ENCODE results near the gene KAZALD1. TPM values are rescaled to one million over a fixed set of nuclear protein-coding genes. Genes with fewer than 3 reads are reported as not detected.

The KAZALD1 gene
- total and polyA plus RNA-seq, 8 donors: 0.19 to 1.6 (median 1.0) TPM

- no peak for FAIRE-seq
These were observed 14.8 kb downstream of the KAZALD1 start for GRCh38 chr10:101076630-101077029.

GRCh38 chr10:101079874-101080273 is 18.1 kb downstream of the KAZALD1 start:
- ATAC-seq (no peak), FAIRE-seq (no peak), DNase-seq (no peak)
- WGBS, 2 donors: 78 to 83% methylated on average over 1 of the region's 1 CpG
- Histone ChIP-seq H3K27me3 (no peaks in the 10 kb centered on the region), H3K4me1 (no peaks in the 10 kb centered on the region), H3K4me3 (no peak overlapping the region), H3K27ac (no peak overlapping the region), H3K9me3 (no peaks in the 10 kb centered on the region), H3K36me3 (no peaks in the 10 kb centered on the region)
- intact Hi-C loops (cut with DNase I): no loop called here
- no peak for TF ChIP-seq CTCF (IDR thresholded peaks at IDR 0.05)

More at GRCh38 chr10:101076630-101077029, 14.8 kb downstream of the KAZALD1 start:
- no peaks in the 10 kb centered on the region for H3K9me3 ChIP-seq
- WGBS, 2 donors: 69 to 70% methylated on average over 5 of the region's 5 CpGs
- H3K4me3 ChIP-seq: no peak overlapping the region
- no peaks in the 10 kb centered on the region for H3K4me1 ChIP-seq
- ATAC-seq: no peak
- no peak for TF ChIP-seq CTCF (IDR thresholded peaks at IDR 0.05)
- intact Hi-C loops (cut with DNase I): no loop called here
- H3K36me3 ChIP-seq: no peaks in the 10 kb centered on the region
- no peaks in the 10 kb centered on the region for H3K27me3 ChIP-seq
- DNase-seq: no peak
- no peak overlapping the region for H3K27ac ChIP-seq

GRCh38 chr10:101080933-101081931 is 19.4 kb downstream of the KAZALD1 start:
- TF ChIP-seq CTCF (IDR thresholded peaks at IDR 0.05): no peak
- Histone ChIP-seq H3K9me3 (no peaks in the 10 kb centered on the region), H3K4me1 (no peaks in the 10 kb centered on the region), H3K27ac (no peak overlapping the region), H3K27me3 (no peaks in the 10 kb centered on the region), H3K4me3 (no peak overlapping the region), H3K36me3 (no peaks in the 10 kb centered on the region)
- peak in 1 of 4 donors; percentile 39 for ATAC-seq
- 43 to 49% methylated on average over 5 of the region's 5 CpGs for WGBS, 2 donors
- no peak for FAIRE-seq
- intact Hi-C loops (cut with DNase I): no loop called here
- DNase-seq: no peak

- H3K36me3 ChIP-seq: no peaks in the 10 kb centered on the region
- ATAC-seq: no peak
- FAIRE-seq: no peak
- no peak overlapping the region for H3K27ac ChIP-seq
- H3K9me3 ChIP-seq: no peaks in the 10 kb centered on the region
- intact Hi-C loops (cut with DNase I): no loop called here
- peak in 1 of 6 donors; percentile 18 for DNase-seq
- H3K4me1 ChIP-seq: no peaks in the 10 kb centered on the region
- TF ChIP-seq CTCF (IDR thresholded peaks at IDR 0.05): no peak
- H3K27me3 ChIP-seq: peaks cover 0 to 3% (median 0%) of the 10 kb centered on the region in 4 donors
- 46 to 58% methylated on average over 6 of the region's 6 CpGs for WGBS, 2 donors
- no peak overlapping the region for H3K4me3 ChIP-seq
These were observed 24.1 kb downstream of the KAZALD1 start for GRCh38 chr10:101085846-101086245.

GRCh38 chr10:101087376-101087775 is 25.6 kb downstream of the KAZALD1 start:
- TF ChIP-seq CTCF (IDR thresholded peaks at IDR 0.05): no peak
- peak in 1 of 6 donors; percentile 20 for DNase-seq
- 59 to 60% methylated on average over 10 of the region's 10 CpGs for WGBS, 2 donors
- Histone ChIP-seq H3K27ac (no peak overlapping the region), H3K9me3 (no peaks in the 10 kb centered on the region), H3K27me3 (peaks cover 0 to 3% (median 0%) of the 10 kb centered on the region in 4 donors), H3K36me3 (no peaks in the 10 kb centered on the region), H3K4me1 (no peaks in the 10 kb centered on the region), H3K4me3 (no peak overlapping the region)
- no peak for ATAC-seq
- FAIRE-seq: no peak
- intact Hi-C loops (cut with DNase I): no loop called here
